MM.1S (cell line): ENCODE data around the gene LETM1.

Experiments
- DNase-seq: peaks from one replicate; pipeline ENCODE4 v3.0.0-alpha.2; 2015
- H2AFZ ChIP-seq: fragments of 300-600 bp; sonication (generic); 2 replicates; pipeline ENCODE4 v1.6.0; 2016; ENCODE audit warnings: antibody characterized with exemption, low read length
- H3F3A ChIP-seq: fragments of 300-600 bp; sonication (generic); 2 replicates; pipeline ENCODE4 v1.6.1; 2016; ENCODE audit warnings: mild to moderate bottlenecking, antibody characterized with exemption, low read length, moderate library complexity, mixed read lengths; ENCODE audit not compliant: insufficient read depth
- H3K27ac ChIP-seq: fragments of 300-600 bp; sonication (generic); 2 replicates; pipeline ENCODE4 v1.5.1; 2016; ENCODE audit warnings: mild to moderate bottlenecking, low read length
- H3K27me3 ChIP-seq: fragments of 300-600 bp; sonication (generic); replicated peaks from 2 replicates; pipeline ENCODE4 v1.6.0; 2016; ENCODE audit warnings: low read length; ENCODE audit not compliant: insufficient read depth
- H3K36me3 ChIP-seq: fragments of 300-600 bp; sonication (generic); replicated peaks from 2 replicates; pipeline ENCODE4 v1.6.1; 2016; ENCODE audit warnings: mild to moderate bottlenecking, low read length, mixed read lengths; ENCODE audit not compliant: insufficient read depth
- H3K4me1 ChIP-seq: fragments of 300-600 bp; sonication (generic); 2 replicates; pipeline ENCODE4 v1.6.1; 2016; ENCODE audit warnings: low read length, mixed read lengths
- H3K4me2 ChIP-seq: fragments of 300-600 bp; sonication (generic); 2 replicates; pipeline ENCODE4 v1.6.0; 2016; ENCODE audit warnings: low read depth, low read length
- H3K4me3 ChIP-seq: fragments of 300-600 bp; sonication (generic); 2 replicates; pipeline ENCODE4 v1.5.1; 2016; ENCODE audit warnings: low read length, mixed read lengths
- H3K79me2 ChIP-seq: fragments of 300-600 bp; sonication (generic); 2 replicates; pipeline ENCODE4 v1.6.1; 2016; ENCODE audit warnings: mixed run types, low read length, mixed read lengths
- H3K9ac ChIP-seq: fragments of 300-600 bp; sonication (generic); 2 replicates; pipeline ENCODE4 v1.6.1; 2016; ENCODE audit warnings: low read length, mixed read lengths
- H3K9me2 ChIP-seq: fragments of 300-600 bp; sonication (generic); replicated peaks from 2 replicates; pipeline ENCODE4 v1.6.1; 2016; ENCODE audit warnings: mild to moderate bottlenecking, low read length, mixed read lengths; ENCODE audit not compliant: insufficient read depth
- H3K9me3 ChIP-seq: fragments of 300-600 bp; sonication (generic); replicated peaks from 2 replicates; pipeline ENCODE4 v1.6.1; 2016; ENCODE audit warnings: mild to moderate bottlenecking, low read length, mixed read lengths; ENCODE audit not compliant: insufficient read depth
- H4K20me1 ChIP-seq: fragments of 300-600 bp; sonication (generic); 2 replicates; pipeline ENCODE4 v1.6.1; 2016; ENCODE audit warnings: mild to moderate bottlenecking, low read length, moderate library complexity, mixed read lengths; ENCODE audit not compliant: insufficient read depth
- CTCF ChIP-seq: fragments of 300-600 bp; sonication (generic); IDR thresholded peaks from 2 replicates; pipeline ENCODE4 v1.5.1; 2016; ENCODE audit warnings: antibody characterized with exemption, low read length, mixed read lengths
- EZH2 ChIP-seq: fragments of 300-600 bp; sonication (generic); optimal IDR thresholded peaks from 2 replicates; pipeline ENCODE3; 2017; ENCODE audit warnings: low read depth, mild to moderate bottlenecking, antibody characterized with exemption, low read length, mixed read lengths
- EZH2phosphoT487 ChIP-seq: fragments of 300-600 bp; sonication (generic); IDR thresholded peaks from 2 replicates; pipeline ENCODE4 v1.6.1; 2018; ENCODE audit warnings: antibody characterized with exemption, low read length

The LETM1 gene

GRCh38 chr4:1902243-1902642, 46.3 kb upstream of the LETM1 start:
- no peaks in the 10 kb centered on the region for H3K27me3 ChIP-seq
- H3K79me2 ChIP-seq: peaks cover 97% of the 10 kb centered on the region
- H3F3A ChIP-seq: peaks cover 17% of the 10 kb centered on the region
- H3K9me2 ChIP-seq: no peaks in the 10 kb centered on the region
- H3K4me2 ChIP-seq: no peak overlapping the region
- H2AFZ ChIP-seq: no peak overlapping the region
- H3K9me3 ChIP-seq: no peaks in the 10 kb centered on the region
- TF ChIP-seq CTCF (no peak), EZH2 (no peak), EZH2phosphoT487 (no peak)
- no peak overlapping the region for H3K4me3 ChIP-seq
- no peak overlapping the region for H3K27ac ChIP-seq
- H3K36me3 ChIP-seq: peaks cover 35% of the 10 kb centered on the region
- no peaks in the 10 kb centered on the region for H3K4me1 ChIP-seq
- no peak overlapping the region for H3K9ac ChIP-seq
- DNase-seq: no peak
- peaks cover 44% of the 10 kb centered on the region for H4K20me1 ChIP-seq

- no peak overlapping the region for H3K9ac ChIP-seq
- no peak overlapping the region for H3K4me2 ChIP-seq
- no peaks in the 10 kb centered on the region for H3K27me3 ChIP-seq
- H3K9me2 ChIP-seq: no peaks in the 10 kb centered on the region
- H3K9me3 ChIP-seq: no peaks in the 10 kb centered on the region
- DNase-seq: no peak
- H3F3A ChIP-seq: peaks cover 17% of the 10 kb centered on the region
- H3K36me3 ChIP-seq: peaks cover 35% of the 10 kb centered on the region
- H2AFZ ChIP-seq: no peak overlapping the region
- H3K4me3 ChIP-seq: no peak overlapping the region
- H3K4me1 ChIP-seq: no peaks in the 10 kb centered on the region
- peaks cover 46% of the 10 kb centered on the region for H4K20me1 ChIP-seq
- TF ChIP-seq EZH2phosphoT487: no peak
- no peak for TF ChIP-seq CTCF
- no peak for TF ChIP-seq EZH2
- no peak overlapping the region for H3K27ac ChIP-seq
- H3K79me2 ChIP-seq: peaks cover 97% of the 10 kb centered on the region
Measured at GRCh38 chr4:1901127-1901526, 45.2 kb upstream of the LETM1 start.

- Histone ChIP-seq H3K4me3 (no peak overlapping the region), H3K4me2 (no peak overlapping the region), H4K20me1 (peaks cover 47% of the 10 kb centered on the region), H3K79me2 (peaks cover 97% of the 10 kb centered on the region), H3K27me3 (no peaks in the 10 kb centered on the region), H3K9me2 (no peaks in the 10 kb centered on the region), H3F3A (peaks cover 17% of the 10 kb centered on the region), H3K9me3 (no peaks in the 10 kb centered on the region), H2AFZ (no peak overlapping the region), H3K36me3 (peaks cover 31% of the 10 kb centered on the region), H3K9ac (no peak overlapping the region), H3K27ac (no peak overlapping the region), H3K4me1 (no peaks in the 10 kb centered on the region)
- TF ChIP-seq CTCF (no peak), EZH2phosphoT487 (no peak), EZH2 (no peak)
- no peak for DNase-seq
Measured at GRCh38 chr4:1900624-1901023, 44.7 kb upstream of the LETM1 start.

GRCh38 chr4:1900087-1900433, 44.1 kb upstream of the LETM1 start:
- Histone ChIP-seq H3K27me3 (no peaks in the 10 kb centered on the region), H3K9ac (no peak overlapping the region), H3K36me3 (peaks cover 26% of the 10 kb centered on the region), H2AFZ (no peak overlapping the region), H3F3A (peaks cover 16% of the 10 kb centered on the region), H3K9me3 (no peaks in the 10 kb centered on the region), H3K4me3 (no peak overlapping the region), H3K79me2 (peaks cover 97% of the 10 kb centered on the region), H4K20me1 (peaks cover 46% of the 10 kb centered on the region), H3K27ac (no peak overlapping the region), H3K9me2 (no peaks in the 10 kb centered on the region), H3K4me1 (no peaks in the 10 kb centered on the region), H3K4me2 (no peak overlapping the region)
- TF ChIP-seq EZH2 (no peak), CTCF (no peak), EZH2phosphoT487 (no peak)
- no peak for DNase-seq
